Mesenchymal stem cell (in vitro differentiated cells and primary cell): ENCODE results near the gene HDAC7.

ENCODE experiments used
- DNase-seq: peaks from one replicate; pipeline ENCODE4 v3.0.0-alpha.2; 2013
- H2AFZ ChIP-seq: one replicate; pipeline ENCODE4 v1.6.1; 2013; ENCODE audit warnings: low read depth, mild to moderate bottlenecking, control low read depth, inconsistent platforms, low read length, moderate library complexity
- H2AK5ac ChIP-seq: 2 replicates; pipeline ENCODE4 v1.6.1; 2013; ENCODE audit warnings: low read length, moderate library complexity, mild to moderate bottlenecking, inconsistent platforms; ENCODE audit not compliant: severe bottlenecking
- H2BK120ac ChIP-seq: one replicate; pipeline ENCODE4 v1.6.1; 2013; ENCODE audit warnings: low read depth, mild to moderate bottlenecking, inconsistent platforms, low read length, moderate library complexity
- H2BK12ac ChIP-seq, 2 experiments: one replicate each; pipeline ENCODE4 v1.6.1; 2013; ENCODE audit warnings: inconsistent platforms in 2 of 2, low read length in 2 of 2, mild to moderate bottlenecking in 2 of 2, moderate library complexity in 2 of 2, control low read depth in 1 of 2
- H2BK15ac ChIP-seq: one replicate; pipeline ENCODE4 v1.6.1; 2013; ENCODE audit warnings: mild to moderate bottlenecking, low read depth, inconsistent platforms; ENCODE audit not compliant: poor library complexity, severe bottlenecking
- H2BK5ac ChIP-seq: 2 replicates; pipeline ENCODE4 v1.6.1; 2013; ENCODE audit warnings: low read depth, mild to moderate bottlenecking, low read length, control low read depth, inconsistent platforms; ENCODE audit not compliant: poor library complexity, severe bottlenecking
- H3K14ac ChIP-seq, 2 experiments: one replicate each; pipeline ENCODE4 v1.6.1; 2013; ENCODE audit warnings: inconsistent platforms in 2 of 2, low read length in 2 of 2, control low read depth in 1 of 2, mild to moderate bottlenecking in 1 of 2, moderate library complexity in 1 of 2
- H3K18ac ChIP-seq, 2 experiments: one replicate each; pipeline ENCODE4 v1.6.1; 2013; ENCODE audit warnings: inconsistent platforms in 2 of 2, low read length in 2 of 2, control low read depth in 1 of 2, low read depth in 1 of 2, mild to moderate bottlenecking in 1 of 2
- H3K23ac ChIP-seq, 2 experiments: one replicate each; pipeline ENCODE4 v1.6.1; 2013; ENCODE audit warnings: inconsistent platforms in 2 of 2, low read length in 2 of 2, mild to moderate bottlenecking in 2 of 2, moderate library complexity in 2 of 2, control low read depth in 1 of 2
- H3K27ac ChIP-seq: 2 replicates; pipeline ENCODE4 v1.5.1; 2013; ENCODE audit warnings: mild to moderate bottlenecking, moderate library complexity, low read length, control low read depth, inconsistent platforms; ENCODE audit not compliant: poor library complexity, severe bottlenecking
- H3K27me3 ChIP-seq, 2 experiments: 2 replicates each; pipeline versions ENCODE4 v1.6.1 to v1.7.0; 2013; ENCODE audit warnings: low read length in 2 of 2, mild to moderate bottlenecking in 2 of 2, moderate library complexity in 2 of 2, control low read depth in 1 of 2, inconsistent platforms in 1 of 2; ENCODE audit not compliant: control insufficient read depth in 1 of 2, insufficient read depth in 1 of 2
- H3K36me3 ChIP-seq, 2 experiments: 2 replicates each; pipeline versions ENCODE4 v1.6.1 to v1.7.0; 2013; ENCODE audit warnings: low read length in 2 of 2, control low read depth in 1 of 2, inconsistent platforms in 1 of 2, low read depth in 1 of 2, mild to moderate bottlenecking in 1 of 2; ENCODE audit not compliant: insufficient read depth in 2 of 2, control insufficient read depth in 1 of 2
- H3K4ac ChIP-seq, 2 experiments: one replicate each; pipeline ENCODE4 v1.6.1; 2013; ENCODE audit warnings: inconsistent platforms in 2 of 2, low read length in 2 of 2, mild to moderate bottlenecking in 2 of 2, moderate library complexity in 2 of 2, control low read depth in 1 of 2, low read depth in 1 of 2
- H3K4me1 ChIP-seq: 2 replicates; pipeline ENCODE4 v1.6.1; 2013; ENCODE audit warnings: low read depth, low read length, control low read depth; ENCODE audit not compliant: control insufficient read depth, insufficient read depth
- H3K4me2 ChIP-seq: 2 replicates; pipeline ENCODE4 v1.6.1; 2013; ENCODE audit warnings: low read length, mild to moderate bottlenecking, inconsistent platforms; ENCODE audit not compliant: poor library complexity, severe bottlenecking
- H3K4me3 ChIP-seq, 2 experiments: 2 replicates each; pipeline versions ENCODE4 v1.5.1 to v1.7.0; 2013; ENCODE audit warnings: low read length in 2 of 2, mild to moderate bottlenecking in 2 of 2, control low read depth in 1 of 2, low read depth in 1 of 2; ENCODE audit not compliant: insufficient read depth in 1 of 2
- H3K79me1 ChIP-seq: replicated peaks from 2 replicates; pipeline ENCODE4 v1.6.1; 2013; ENCODE audit warnings: mild to moderate bottlenecking, control low read depth, low read length, inconsistent platforms; ENCODE audit not compliant: poor library complexity, severe bottlenecking
- H3K9ac ChIP-seq: 2 replicates; pipeline ENCODE4 v1.7.0; 2013; ENCODE audit warnings: mild to moderate bottlenecking, low read length, moderate library complexity
- H3K9me3 ChIP-seq: 2 replicates; pipeline ENCODE4 v1.7.0; 2013; ENCODE audit warnings: mild to moderate bottlenecking, low read length; ENCODE audit not compliant: control insufficient read depth
- H4K8ac ChIP-seq: one replicate; pipeline ENCODE4 v1.6.1; 2013; ENCODE audit warnings: inconsistent platforms, mild to moderate bottlenecking, low read length, moderate library complexity
- H4K91ac ChIP-seq: one replicate; pipeline ENCODE4 v1.6.1; 2013; ENCODE audit warnings: mild to moderate bottlenecking, low read length, inconsistent platforms
- WGBS: methylation state at CpG from one replicate; pipeline ENCODE4 v1.1.7; 2013; ENCODE audit warnings: mixed read lengths; 5-methylcytosine and 5-hydroxymethylcytosine counted together

HDAC7 gene

GRCh38 chr12:47735649-47736048 lies 84.1 kb downstream of the HDAC7 start:
- H3K9ac ChIP-seq, result no peak overlapping the region
- H2AFZ ChIP-seq, result no peak overlapping the region
- no peak overlapping the region for H2BK15ac ChIP-seq
- no peaks in the 10 kb centered on the region for H3K79me1 ChIP-seq
- peaks cover 0 to 57% of the 10 kb centered on the region in 2 experiments for H3K36me3 ChIP-seq
- no peak overlapping the region for H4K8ac ChIP-seq
- H3K4me1 ChIP-seq, result peaks cover 19% of the 10 kb centered on the region
- H2BK120ac ChIP-seq, result peak overlapping the region; percentile 39
- H2BK12ac ChIP-seq, result peak overlapping the region in 1 of 2 experiments; percentile 7
- H2AK5ac ChIP-seq, result no peak overlapping the region
- DNase-seq, result no peak
- no peaks in the 10 kb centered on the region for H3K27me3 ChIP-seq
- no peak overlapping the region for H3K4me2 ChIP-seq
- no peak overlapping the region for H2BK5ac ChIP-seq
- no peak overlapping the region for H3K18ac ChIP-seq
- no peak overlapping the region for H3K4me3 ChIP-seq
- no peak overlapping the region for H3K23ac ChIP-seq
- no peak overlapping the region for H4K91ac ChIP-seq
- no peaks in the 10 kb centered on the region for H3K9me3 ChIP-seq
- H3K4ac ChIP-seq, result no peak overlapping the region
- H3K27ac ChIP-seq, result no peak overlapping the region
- WGBS, result 94% methylated on average over 11 of the region's 11 CpGs
- peak overlapping the region in 1 of 2 experiments; percentile 5 for H3K14ac ChIP-seq

- no peak overlapping the region for H2BK5ac ChIP-seq
- 61% methylated on average over 12 of the region's 12 CpGs for WGBS
- peak overlapping the region in 1 of 2 experiments; percentile 52 for H3K18ac ChIP-seq
- no peak overlapping the region for H3K4me2 ChIP-seq
- no peaks in the 10 kb centered on the region for H3K79me1 ChIP-seq
- no peak overlapping the region for H3K23ac ChIP-seq
- peak overlapping the region in 1 of 2 experiments; percentile 29 for H2BK12ac ChIP-seq
- peak overlapping the region; percentile 17 for H2BK15ac ChIP-seq
- no peak overlapping the region for H3K27ac ChIP-seq
- H4K91ac ChIP-seq, result peak overlapping the region; percentile 67
- peak overlapping the region in 1 of 2 experiments; percentile 18 for H3K4ac ChIP-seq
- no peak overlapping the region for H2AK5ac ChIP-seq
- H3K4me3 ChIP-seq, result no peak overlapping the region
- H3K27me3 ChIP-seq, result no peaks in the 10 kb centered on the region
- H3K4me1 ChIP-seq, result peaks cover 20% of the 10 kb centered on the region
- H3K9ac ChIP-seq, result no peak overlapping the region
- DNase-seq, result no peak
- H3K9me3 ChIP-seq, result no peaks in the 10 kb centered on the region
- peak overlapping the region; percentile 86 for H4K8ac ChIP-seq
- peak overlapping the region; percentile 39 for H2BK120ac ChIP-seq
- H3K36me3 ChIP-seq, result peaks cover 0 to 50% of the 10 kb centered on the region in 2 experiments
- peak overlapping the region in 1 of 2 experiments; percentile 12 for H3K14ac ChIP-seq
- H2AFZ ChIP-seq, result peak overlapping the region; percentile 7
Observed at GRCh38 chr12:47734725-47735480, 84.8 kb downstream of the HDAC7 start.

GRCh38 chr12:47733142-47733541 lies 86.6 kb downstream of the HDAC7 start:
- no peak overlapping the region for H4K8ac ChIP-seq

More at GRCh38 chr12:47733142-47733541, 86.6 kb downstream of the HDAC7 start:
- Histone ChIP-seq H3K14ac (no peak overlapping the region), H2BK12ac (no peak overlapping the region), H2AK5ac (no peak overlapping the region), H2BK120ac (no peak overlapping the region), H3K27me3 (no peaks in the 10 kb centered on the region), H3K9me3 (no peaks in the 10 kb centered on the region), H4K91ac (no peak overlapping the region), H2BK5ac (no peak overlapping the region), H3K4ac (no peak overlapping the region), H3K23ac (no peak overlapping the region), H3K36me3 (peaks cover 0 to 33% of the 10 kb centered on the region in 2 experiments), H3K4me3 (no peak overlapping the region), H3K9ac (no peak overlapping the region), H3K27ac (no peak overlapping the region), H2AFZ (no peak overlapping the region), H3K4me2 (no peak overlapping the region), H3K79me1 (no peaks in the 10 kb centered on the region), H3K4me1 (peaks cover 23% of the 10 kb centered on the region), H3K18ac (no peak overlapping the region), H2BK15ac (no peak overlapping the region)
- WGBS, result 93% methylated on average over 4 of the region's 4 CpGs
- DNase-seq, result no peak
